Activated CD8-positive, alpha-beta T cell treated with anti-CD3 and anti-CD28 coated beads for 36 hours (primary cell): Measurements from ENCODE around the gene MEF2C. TPM values are rescaled to one million over a fixed set of nuclear protein-coding genes. Genes with fewer than 3 reads are reported as not detected.

Experiments
- ATAC-seq: fragments of 200-7000 bp; cut with Tn5 transposase; one replicate; pipeline ENCODE4 v1.10.0; 2021; ENCODE audit warnings: mild to moderate bottlenecking, moderate library complexity
- CTCF ChIA-PET: fragments of 350-600 bp; sonication (Branson Sonifier 250); formaldehyde crosslinking; loops from one replicate; lab custom pipeline; 2021; ENCODE audit warnings: antibody characterized with exemption; lab: Charles Lee
- POLR2A ChIA-PET: fragments of 350-600 bp; sonication (Branson Sonifier 250); formaldehyde crosslinking; loops from one replicate; lab custom pipeline; 2021; ENCODE audit warnings: antibody characterized with exemption; lab: Charles Lee
- DNase-seq: peaks from one replicate; pipeline ENCODE4 v3.0.0-alpha.2; 2020
- H3K27ac Mint-ChIP-seq: one replicate; pipeline ENCODE4 v1.8.0; 2021; ENCODE audit warnings: mild to moderate bottlenecking, mixed read lengths
- H3K27me3 Mint-ChIP-seq: one replicate; pipeline ENCODE4 v1.8.0; 2021; ENCODE audit warnings: mixed read lengths
- H3K36me3 Mint-ChIP-seq: one replicate; pipeline ENCODE4 v1.8.0; 2021; ENCODE audit warnings: low read depth, mixed read lengths
- H3K4me1 Mint-ChIP-seq: one replicate; pipeline ENCODE4 v1.8.0; 2021; ENCODE audit warnings: low read depth, mixed read lengths
- H3K4me3 Mint-ChIP-seq: one replicate; pipeline ENCODE4 v1.8.0; 2021; ENCODE audit warnings: mild to moderate bottlenecking, moderate library complexity, mixed read lengths
- H3K9me3 Mint-ChIP-seq: one replicate; pipeline ENCODE4 v1.8.0; 2021; ENCODE audit warnings: mixed read lengths
- intact Hi-C: fragments of 100-400 bp; cut with micrococcal nuclease; formaldehyde crosslinking; loops from one replicate; pipeline ENCODE4 v1.10.0; 2022
- total RNA-seq, 2 experiments: library from RNA; stranded (reverse); gene quantifications; one replicate each; pipeline ENCODE4 v1.2.3, GENCODE V29; 2021
- TF ChIP-seq, protein P1 (sequence below): fragments of 200-600 bp; IDR thresholded peaks from one replicate; pipeline ENCODE4 v1.8.0; 2022; ENCODE audit warnings: antibody characterized with exemption, mild to moderate bottlenecking

The MEF2C gene
- total RNA-seq, 2 experiments from 2014 or later, result 0.27 to 1.3 TPM

DNA sequence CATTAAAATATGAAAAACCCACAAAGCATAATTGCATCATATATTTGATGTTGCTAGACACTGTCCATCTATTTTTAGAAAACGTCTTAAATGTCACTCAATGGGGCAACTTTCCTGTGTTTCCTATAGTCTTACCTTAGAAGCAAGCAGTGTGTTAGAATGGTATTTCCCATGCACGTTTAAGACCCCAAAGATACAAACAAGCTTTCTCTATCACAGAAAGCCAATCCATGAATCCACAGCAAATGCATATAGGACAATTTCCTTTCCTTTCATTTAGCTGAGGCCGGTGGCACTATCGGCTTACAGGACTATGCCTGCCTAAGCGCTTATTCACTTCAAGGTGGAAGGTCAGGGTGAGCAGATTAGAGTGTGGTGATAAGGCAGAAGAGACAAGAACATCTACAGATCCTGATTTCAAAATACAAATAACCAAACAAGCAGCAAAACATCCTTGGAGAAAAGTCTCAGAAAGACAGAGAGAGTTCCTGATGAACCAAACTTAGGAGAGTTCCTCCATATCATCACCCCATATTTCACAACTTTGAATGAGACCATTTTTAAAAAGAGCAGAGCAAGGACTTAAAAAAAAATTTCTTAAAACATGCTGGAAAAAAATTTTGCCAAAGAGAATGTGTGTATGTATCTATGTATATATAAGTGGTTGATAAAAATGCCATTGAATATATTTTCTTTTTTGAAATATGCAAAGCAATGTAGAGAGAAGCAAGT, 57.2 kb downstream of the MEF2C start:
- Mint-ChIP-seq H3K4me3 (no peak overlapping the region), H3K9me3 (no peaks in the 10 kb centered on the region), H3K36me3 (no peaks in the 10 kb centered on the region), H3K4me1 (peaks cover 49% of the 10 kb centered on the region), H3K27ac (no peak overlapping the region), H3K27me3 (peaks cover 4% of the 10 kb centered on the region)
- ChIA-PET CTCF (no interaction called here), POLR2A (no interaction called here)
- TF ChIP-seq, protein P1, sequence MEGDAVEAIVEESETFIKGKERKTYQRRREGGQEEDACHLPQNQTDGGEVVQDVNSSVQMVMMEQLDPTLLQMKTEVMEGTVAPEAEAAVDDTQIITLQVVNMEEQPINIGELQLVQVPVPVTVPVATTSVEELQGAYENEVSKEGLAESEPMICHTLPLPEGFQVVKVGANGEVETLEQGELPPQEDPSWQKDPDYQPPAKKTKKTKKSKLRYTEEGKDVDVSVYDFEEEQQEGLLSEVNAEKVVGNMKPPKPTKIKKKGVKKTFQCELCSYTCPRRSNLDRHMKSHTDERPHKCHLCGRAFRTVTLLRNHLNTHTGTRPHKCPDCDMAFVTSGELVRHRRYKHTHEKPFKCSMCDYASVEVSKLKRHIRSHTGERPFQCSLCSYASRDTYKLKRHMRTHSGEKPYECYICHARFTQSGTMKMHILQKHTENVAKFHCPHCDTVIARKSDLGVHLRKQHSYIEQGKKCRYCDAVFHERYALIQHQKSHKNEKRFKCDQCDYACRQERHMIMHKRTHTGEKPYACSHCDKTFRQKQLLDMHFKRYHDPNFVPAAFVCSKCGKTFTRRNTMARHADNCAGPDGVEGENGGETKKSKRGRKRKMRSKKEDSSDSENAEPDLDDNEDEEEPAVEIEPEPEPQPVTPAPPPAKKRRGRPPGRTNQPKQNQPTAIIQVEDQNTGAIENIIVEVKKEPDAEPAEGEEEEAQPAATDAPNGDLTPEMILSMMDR, result no peak
- intact Hi-C loops, result loop anchor here (5.0 kb wide), 1 partner anchor 487 kb away; no protein-coding TSS in a partner anchor
- ATAC-seq (no peak), DNase-seq (no peak)

DNA sequence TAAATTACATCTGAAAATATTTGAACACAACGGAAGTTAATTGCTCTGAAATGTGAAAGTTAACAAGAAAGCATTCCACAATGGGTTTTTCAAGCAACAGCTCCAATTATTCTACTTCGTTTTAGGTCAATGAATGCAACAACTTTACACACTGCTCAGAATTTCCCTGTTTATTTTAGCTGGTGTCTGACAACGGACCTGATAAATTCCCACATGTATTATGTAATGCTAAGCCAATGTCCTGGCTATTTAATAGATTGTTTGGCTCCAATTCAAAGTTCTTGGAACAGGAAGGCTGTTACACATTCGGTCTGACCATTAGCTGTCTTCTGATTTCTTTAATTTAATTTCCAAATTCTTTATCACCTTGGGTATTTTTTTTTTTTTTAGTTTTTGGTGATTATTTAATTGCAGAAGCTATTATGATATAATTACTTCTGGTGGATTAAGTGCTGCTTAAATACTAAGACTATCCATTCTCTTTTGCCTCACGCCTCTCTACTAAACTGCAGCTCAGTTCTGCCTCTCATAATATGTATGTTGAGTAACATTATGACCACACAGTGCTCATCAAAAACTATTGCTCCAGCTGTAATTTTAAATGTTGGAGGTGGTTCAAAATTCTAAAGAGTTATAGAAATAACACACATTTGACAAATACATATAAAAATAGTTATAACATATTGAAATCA, 57.9 kb downstream of the MEF2C start:
- Mint-ChIP-seq H3K27me3 (peaks cover 4% of the 10 kb centered on the region), H3K27ac (no peak overlapping the region), H3K36me3 (no peaks in the 10 kb centered on the region), H3K9me3 (no peaks in the 10 kb centered on the region), H3K4me1 (peaks cover 44% of the 10 kb centered on the region), H3K4me3 (no peak overlapping the region)
- ChIA-PET POLR2A (no interaction called here), CTCF (interaction anchor here (0.9 kb wide), 1 partner anchor 8 kb away, joined by 3 read pairs; no protein-coding TSS in a partner anchor)
- TF ChIP-seq, protein P1, result no peak
- DNase-seq (no peak), ATAC-seq (no peak)
- intact Hi-C loops, result loop anchor here (5.0 kb wide), 1 partner anchor 487 kb away; no protein-coding TSS in a partner anchor

DNA sequence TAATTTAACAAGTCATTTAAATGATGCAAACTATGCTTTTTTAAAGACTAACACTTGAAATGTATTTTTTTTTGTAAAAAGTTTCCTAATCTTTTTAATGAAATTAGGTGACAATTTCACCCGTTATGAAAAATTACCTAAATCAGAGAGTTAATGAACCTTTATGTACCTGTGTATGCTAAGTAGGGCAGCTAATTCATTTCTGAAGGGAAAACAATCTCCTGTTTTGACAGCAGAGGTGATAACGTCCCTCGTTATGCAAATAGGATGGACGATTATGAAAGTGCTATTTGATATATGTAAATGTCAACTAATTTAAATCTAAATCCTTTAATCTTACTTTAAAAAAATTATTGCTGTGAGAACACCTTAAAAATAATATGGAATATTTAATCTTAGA, 58.8 kb downstream of the MEF2C start:
- TF ChIP-seq, protein P1, result no peak
- ATAC-seq, result no peak
- no peak for DNase-seq
- Mint-ChIP-seq H3K4me3 (no peak overlapping the region), H3K27me3 (peaks cover 6% of the 10 kb centered on the region), H3K36me3 (no peaks in the 10 kb centered on the region), H3K27ac (no peak overlapping the region), H3K4me1 (peaks cover 35% of the 10 kb centered on the region), H3K9me3 (no peaks in the 10 kb centered on the region)
- intact Hi-C loops, result no loop called here
- ChIA-PET POLR2A (no interaction called here), CTCF (no interaction called here)

DNA sequence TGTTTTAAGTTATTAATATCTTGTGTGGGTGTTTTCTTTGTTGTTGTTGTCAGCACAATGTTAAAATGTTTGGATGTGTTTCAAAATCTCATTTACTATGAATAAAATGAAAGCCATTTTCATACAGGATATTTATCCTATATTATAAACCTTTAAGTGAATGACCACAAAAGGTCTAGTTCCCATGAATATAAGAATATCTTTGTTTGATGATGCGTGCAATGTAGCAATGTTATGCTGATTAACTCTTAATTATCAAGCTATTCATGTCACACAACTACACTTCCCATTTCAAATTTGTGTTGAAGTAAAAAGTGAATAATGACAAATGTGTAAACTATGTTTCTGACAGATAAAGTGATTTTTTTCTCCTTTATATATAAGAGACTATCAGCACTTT, 59.8 kb downstream of the MEF2C start:
- Mint-ChIP-seq H3K4me3 (no peak overlapping the region), H3K27me3 (peaks cover 11% of the 10 kb centered on the region)

More for the DNA sequence above, 59.8 kb downstream of the MEF2C start:
- ATAC-seq (no peak), DNase-seq (no peak)
- POLR2A ChIA-PET, result no interaction called here
- CTCF ChIA-PET, result no interaction called here
- Mint-ChIP-seq H3K9me3 (no peaks in the 10 kb centered on the region), H3K4me1 (peaks cover 26% of the 10 kb centered on the region), H3K27ac (no peak overlapping the region), H3K36me3 (no peaks in the 10 kb centered on the region)
- TF ChIP-seq, protein P1, result no peak
- intact Hi-C loops, result no loop called here
